Measurements from ENCODE around the gene FOSL1.

The FOSL1 gene

DNA sequence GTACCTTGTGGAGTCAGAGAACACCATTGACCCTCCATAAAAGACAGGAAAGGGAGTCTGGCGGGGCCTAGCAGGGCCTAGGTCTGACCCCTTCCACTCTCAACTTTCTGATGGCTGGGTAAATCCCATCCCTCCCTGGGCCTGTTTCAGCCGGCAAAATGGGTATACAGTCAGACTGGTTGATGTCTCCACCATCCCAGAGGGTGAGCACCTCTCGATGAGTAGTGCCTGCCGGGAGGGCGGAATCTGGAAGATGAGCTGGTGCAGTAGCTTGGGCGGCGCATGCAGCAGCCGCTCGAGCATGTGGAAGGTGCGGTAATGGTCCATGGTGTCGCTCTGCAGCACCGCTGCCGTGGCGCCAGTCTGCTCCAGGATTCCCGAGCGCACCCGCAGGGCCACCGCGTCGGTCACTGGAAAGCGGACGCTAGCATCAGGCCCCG, 12.4 kb downstream of the FOSL1 start:
- peak overlapping the region; percentile 72 for H3K27ac ChIP-seq (replicated peaks)
- no peaks in the 10 kb centered on the region for H3K27me3 ChIP-seq (ENCODE audit: insufficient read depth, poor library complexity, severe bottlenecking)
- DNase-seq (ENCODE audit: low read depth in 1 of 2, low spot score in 1 of 2): no peak
- peak overlapping the region; percentile 96 for H3K4me3 ChIP-seq (replicated peaks; ENCODE audit: insufficient read depth, low read length)
- TF ChIP-seq GABPA (IDR thresholded peaks at IDR 0.05; ENCODE audit: low read depth) (no peak), SPI1 (IDR thresholded peaks at IDR 0.05; ENCODE audit: borderline replicate concordance, low read depth) (no peak), POLR2AphosphoS5 (IDR thresholded peaks at IDR 0.05; ENCODE audit: low read depth) (no peak)
- TF ChIP-seq, protein P1, sequence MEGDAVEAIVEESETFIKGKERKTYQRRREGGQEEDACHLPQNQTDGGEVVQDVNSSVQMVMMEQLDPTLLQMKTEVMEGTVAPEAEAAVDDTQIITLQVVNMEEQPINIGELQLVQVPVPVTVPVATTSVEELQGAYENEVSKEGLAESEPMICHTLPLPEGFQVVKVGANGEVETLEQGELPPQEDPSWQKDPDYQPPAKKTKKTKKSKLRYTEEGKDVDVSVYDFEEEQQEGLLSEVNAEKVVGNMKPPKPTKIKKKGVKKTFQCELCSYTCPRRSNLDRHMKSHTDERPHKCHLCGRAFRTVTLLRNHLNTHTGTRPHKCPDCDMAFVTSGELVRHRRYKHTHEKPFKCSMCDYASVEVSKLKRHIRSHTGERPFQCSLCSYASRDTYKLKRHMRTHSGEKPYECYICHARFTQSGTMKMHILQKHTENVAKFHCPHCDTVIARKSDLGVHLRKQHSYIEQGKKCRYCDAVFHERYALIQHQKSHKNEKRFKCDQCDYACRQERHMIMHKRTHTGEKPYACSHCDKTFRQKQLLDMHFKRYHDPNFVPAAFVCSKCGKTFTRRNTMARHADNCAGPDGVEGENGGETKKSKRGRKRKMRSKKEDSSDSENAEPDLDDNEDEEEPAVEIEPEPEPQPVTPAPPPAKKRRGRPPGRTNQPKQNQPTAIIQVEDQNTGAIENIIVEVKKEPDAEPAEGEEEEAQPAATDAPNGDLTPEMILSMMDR (IDR thresholded peaks at IDR 0.05; ENCODE audit: insufficient read depth, low read length): no peak
- TF ChIP-seq, protein P2, sequence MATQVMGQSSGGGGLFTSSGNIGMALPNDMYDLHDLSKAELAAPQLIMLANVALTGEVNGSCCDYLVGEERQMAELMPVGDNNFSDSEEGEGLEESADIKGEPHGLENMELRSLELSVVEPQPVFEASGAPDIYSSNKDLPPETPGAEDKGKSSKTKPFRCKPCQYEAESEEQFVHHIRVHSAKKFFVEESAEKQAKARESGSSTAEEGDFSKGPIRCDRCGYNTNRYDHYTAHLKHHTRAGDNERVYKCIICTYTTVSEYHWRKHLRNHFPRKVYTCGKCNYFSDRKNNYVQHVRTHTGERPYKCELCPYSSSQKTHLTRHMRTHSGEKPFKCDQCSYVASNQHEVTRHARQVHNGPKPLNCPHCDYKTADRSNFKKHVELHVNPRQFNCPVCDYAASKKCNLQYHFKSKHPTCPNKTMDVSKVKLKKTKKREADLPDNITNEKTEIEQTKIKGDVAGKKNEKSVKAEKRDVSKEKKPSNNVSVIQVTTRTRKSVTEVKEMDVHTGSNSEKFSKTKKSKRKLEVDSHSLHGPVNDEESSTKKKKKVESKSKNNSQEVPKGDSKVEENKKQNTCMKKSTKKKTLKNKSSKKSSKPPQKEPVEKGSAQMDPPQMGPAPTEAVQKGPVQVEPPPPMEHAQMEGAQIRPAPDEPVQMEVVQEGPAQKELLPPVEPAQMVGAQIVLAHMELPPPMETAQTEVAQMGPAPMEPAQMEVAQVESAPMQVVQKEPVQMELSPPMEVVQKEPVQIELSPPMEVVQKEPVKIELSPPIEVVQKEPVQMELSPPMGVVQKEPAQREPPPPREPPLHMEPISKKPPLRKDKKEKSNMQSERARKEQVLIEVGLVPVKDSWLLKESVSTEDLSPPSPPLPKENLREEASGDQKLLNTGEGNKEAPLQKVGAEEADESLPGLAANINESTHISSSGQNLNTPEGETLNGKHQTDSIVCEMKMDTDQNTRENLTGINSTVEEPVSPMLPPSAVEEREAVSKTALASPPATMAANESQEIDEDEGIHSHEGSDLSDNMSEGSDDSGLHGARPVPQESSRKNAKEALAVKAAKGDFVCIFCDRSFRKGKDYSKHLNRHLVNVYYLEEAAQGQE (IDR thresholded peaks at IDR 0.05; ENCODE audit: insufficient replicate concordance, low read depth): no peak

DNA sequence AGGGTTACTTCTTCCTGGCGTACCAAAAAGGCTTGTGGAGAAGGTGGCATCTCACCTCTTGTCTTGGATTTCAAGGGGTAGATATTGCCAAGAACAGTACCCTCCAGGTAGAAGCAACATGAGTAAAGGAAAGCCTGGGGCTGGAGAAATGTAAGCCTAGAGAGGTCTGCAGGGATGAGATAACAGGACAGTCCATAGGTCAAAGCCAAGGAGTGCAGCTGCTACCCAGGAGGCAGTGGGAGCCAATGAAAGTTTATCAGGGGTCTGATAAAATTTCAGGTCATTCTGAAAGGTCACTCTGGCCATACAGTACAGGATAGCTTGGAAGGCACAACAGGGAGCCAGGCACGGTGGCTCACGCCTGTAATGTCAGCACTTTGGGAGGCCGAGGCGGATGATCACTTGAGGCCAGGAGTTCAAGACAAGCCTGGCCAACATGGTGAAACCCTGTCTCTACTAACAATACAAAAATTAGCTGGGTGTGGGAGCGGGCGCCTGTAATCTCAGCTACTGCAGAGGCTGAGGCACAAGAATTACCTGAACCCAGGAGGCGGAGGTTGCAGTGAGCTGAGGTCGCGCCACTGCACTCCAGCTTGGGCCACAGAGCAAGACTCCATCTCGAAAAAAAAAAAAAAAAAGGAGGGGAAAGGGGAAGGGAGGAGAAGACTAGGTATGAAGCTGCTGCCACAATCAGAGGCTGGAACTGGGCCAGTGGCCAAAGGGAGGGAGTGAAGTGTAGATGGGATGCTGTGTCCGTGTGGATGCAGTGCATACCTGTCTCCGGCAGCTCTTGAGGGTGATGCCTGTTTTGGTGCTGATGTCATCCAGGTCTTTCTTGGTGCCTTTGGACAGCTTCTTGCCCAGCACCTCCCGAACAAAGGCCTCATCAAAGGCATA, 13.1 kb downstream of the FOSL1 start:
- Histone ChIP-seq H3K27me3 (ENCODE audit: insufficient read depth, poor library complexity, severe bottlenecking) (no peaks in the 10 kb centered on the region), H3K27ac (replicated peaks) (no peak overlapping the region), H3K4me3 (replicated peaks; ENCODE audit: insufficient read depth, low read length) (peak overlapping the region; percentile 96)
- DNase-seq (ENCODE audit: low read depth in 1 of 2, low spot score in 1 of 2): no peak
- TF ChIP-seq GABPA (IDR thresholded peaks at IDR 0.05; ENCODE audit: low read depth) (no peak), POLR2AphosphoS5 (IDR thresholded peaks at IDR 0.05; ENCODE audit: low read depth) (no peak), SPI1 (IDR thresholded peaks at IDR 0.05; ENCODE audit: borderline replicate concordance, low read depth) (no peak)
- TF ChIP-seq, protein P2 (IDR thresholded peaks at IDR 0.05; ENCODE audit: insufficient replicate concordance, low read depth): no peak
- TF ChIP-seq, protein P1 (IDR thresholded peaks at IDR 0.05; ENCODE audit: insufficient read depth, low read length): no peak

DNA sequence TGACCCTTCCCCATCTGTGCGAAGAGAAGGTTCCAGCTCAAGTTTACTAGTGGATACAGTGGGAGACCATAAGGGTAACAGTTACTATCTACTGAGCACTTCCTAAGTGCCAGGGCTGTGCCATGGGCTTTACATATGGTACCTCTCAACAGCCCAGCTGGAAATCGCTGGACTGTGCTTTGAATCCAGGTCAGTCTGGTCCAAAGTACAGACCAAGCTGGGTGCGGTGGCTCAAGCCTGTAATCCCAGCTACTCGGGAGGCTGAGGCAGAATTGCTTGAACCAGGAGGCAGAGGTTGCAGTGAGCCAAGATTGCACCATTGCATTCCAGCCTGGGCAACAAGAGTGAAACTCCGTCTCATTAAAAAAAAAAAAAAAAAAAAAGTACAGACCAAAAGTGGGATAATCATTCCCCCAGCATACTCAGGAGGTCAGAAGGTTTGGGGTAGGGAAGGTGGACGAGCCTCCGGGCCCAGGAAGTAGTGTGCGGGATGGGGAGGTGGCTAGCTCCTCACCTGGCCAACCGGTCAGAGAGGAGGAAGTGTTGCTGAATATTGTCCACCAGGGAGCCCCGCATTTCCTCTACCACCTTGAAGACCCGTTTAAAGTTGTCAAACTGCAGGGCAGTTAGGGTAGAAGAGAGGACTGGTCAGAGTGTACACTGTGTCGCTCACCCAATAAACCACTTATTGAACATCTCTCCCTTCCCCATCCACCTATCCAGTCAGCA, 14.2 kb downstream of the FOSL1 start:
- no peak overlapping the region for H3K4me3 ChIP-seq (replicated peaks; ENCODE audit: insufficient read depth, low read length)
- no peak for TF ChIP-seq GABPA (IDR thresholded peaks at IDR 0.05; ENCODE audit: low read depth)
- TF ChIP-seq, protein P1 (IDR thresholded peaks at IDR 0.05; ENCODE audit: insufficient read depth, low read length): no peak
- TF ChIP-seq SPI1 (IDR thresholded peaks at IDR 0.05; ENCODE audit: borderline replicate concordance, low read depth): no peak
- TF ChIP-seq POLR2AphosphoS5 (IDR thresholded peaks at IDR 0.05; ENCODE audit: low read depth): no peak
- TF ChIP-seq, protein P2 (IDR thresholded peaks at IDR 0.05; ENCODE audit: insufficient replicate concordance, low read depth): no peak
- no peak for DNase-seq (ENCODE audit: low read depth in 1 of 2, low spot score in 1 of 2)
- no peak overlapping the region for H3K27ac ChIP-seq (replicated peaks)
- no peaks in the 10 kb centered on the region for H3K27me3 ChIP-seq (ENCODE audit: insufficient read depth, poor library complexity, severe bottlenecking)
